Measurements from ENCODE around the gene SLC9A1.

SLC9A1 gene

GRCh38 chr1:27074175-27074780 is 80.6 kb downstream of the SLC9A1 start:
- no peak for DNase-seq (ENCODE audit: extremely low read depth, low read depth)
- no peak for TF ChIP-seq CTCF (IDR thresholded peaks at IDR 0.05; ENCODE audit: low read depth, low read length, missing control alignments)
- no peak overlapping the region for H3K4me3 ChIP-seq (replicated peaks; ENCODE audit: low read depth, low read length)

GRCh38 chr1:27071049-27071416 is 83.9 kb downstream of the SLC9A1 start:
- no peak for TF ChIP-seq CTCF (IDR thresholded peaks at IDR 0.05; ENCODE audit: low read depth, low read length, missing control alignments)

GRCh38 chr1:27070390-27071048 is 84.4 kb downstream of the SLC9A1 start:
- no peak for TF ChIP-seq CTCF (IDR thresholded peaks at IDR 0.05; ENCODE audit: low read depth, low read length, missing control alignments)
- no peak for DNase-seq (ENCODE audit: extremely low read depth, low read depth)
- no peak overlapping the region for H3K4me3 ChIP-seq (replicated peaks; ENCODE audit: low read depth, low read length)

More at GRCh38 chr1:27071049-27071416, 83.9 kb downstream of the SLC9A1 start:
- H3K4me3 ChIP-seq (replicated peaks; ENCODE audit: low read depth, low read length): no peak overlapping the region
- DNase-seq (ENCODE audit: extremely low read depth, low read depth): peak; percentile 60

- no peak overlapping the region for H3K4me3 ChIP-seq (replicated peaks; ENCODE audit: low read depth, low read length)
- DNase-seq (ENCODE audit: extremely low read depth, low read depth): no peak
- no peak for TF ChIP-seq CTCF (IDR thresholded peaks at IDR 0.05; ENCODE audit: low read depth, low read length, missing control alignments)
Observed at GRCh38 chr1:27068922-27069321, 86.0 kb downstream of the SLC9A1 start.

GRCh38 chr1:27065999-27066630 is 88.8 kb downstream of the SLC9A1 start:
- no peak for TF ChIP-seq CTCF (IDR thresholded peaks at IDR 0.05; ENCODE audit: low read depth, low read length, missing control alignments)
- no peak for DNase-seq (ENCODE audit: extremely low read depth, low read depth)
- no peak overlapping the region for H3K4me3 ChIP-seq (replicated peaks; ENCODE audit: low read depth, low read length)

- no peak overlapping the region for H3K4me3 ChIP-seq (replicated peaks; ENCODE audit: low read depth, low read length)
- TF ChIP-seq CTCF (IDR thresholded peaks at IDR 0.05; ENCODE audit: low read depth, low read length, missing control alignments): no peak
Observed at GRCh38 chr1:27060891-27061290, 94.0 kb downstream of the SLC9A1 start.

More at GRCh38 chr1:27060891-27061290, 94.0 kb downstream of the SLC9A1 start:
- no peak for DNase-seq (ENCODE audit: extremely low read depth, low read depth)
